Measurements from ENCODE around the gene OR56B1.

Gene OR56B1

GRCh38 chr11:5737091-5737490 is 843 bp downstream of the OR56B1 start:
- DNase-seq (ENCODE audit: low read depth), result no peak

DNA sequence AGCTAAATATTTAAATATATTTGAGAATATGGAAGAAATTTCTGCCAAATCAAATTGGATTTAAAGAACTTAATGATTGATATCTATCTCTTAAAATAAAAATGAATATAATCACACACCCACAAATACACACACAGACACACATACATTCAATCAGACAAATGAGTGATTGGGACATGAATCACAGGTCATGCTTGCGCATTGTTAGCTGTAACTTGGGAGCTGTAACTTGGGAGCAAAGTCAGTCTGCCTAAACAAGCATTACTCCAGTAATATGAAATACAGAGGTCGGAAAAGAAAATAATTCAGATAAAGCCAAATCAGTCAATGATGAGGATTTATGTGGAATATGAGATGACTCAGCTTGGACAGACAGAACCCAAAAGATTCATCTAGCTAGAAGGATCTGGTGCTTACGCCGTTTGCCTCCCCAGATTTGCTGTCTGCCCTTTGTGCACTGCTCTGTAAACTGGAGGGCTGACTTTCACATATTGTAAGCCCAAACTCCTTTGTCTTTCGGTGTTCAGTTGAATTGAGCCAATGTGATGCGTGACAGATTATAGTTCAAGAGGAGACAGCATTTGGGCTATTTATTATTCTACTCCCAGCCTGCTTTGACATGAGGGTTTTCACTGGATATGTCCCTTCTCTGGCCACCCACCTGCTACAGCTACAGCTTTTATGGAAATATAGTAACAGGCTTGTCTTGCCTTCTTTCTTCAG is 1.6 kb downstream of the OR56B1 start:
- DNase-seq (ENCODE audit: low read depth), result no peak

DNA sequence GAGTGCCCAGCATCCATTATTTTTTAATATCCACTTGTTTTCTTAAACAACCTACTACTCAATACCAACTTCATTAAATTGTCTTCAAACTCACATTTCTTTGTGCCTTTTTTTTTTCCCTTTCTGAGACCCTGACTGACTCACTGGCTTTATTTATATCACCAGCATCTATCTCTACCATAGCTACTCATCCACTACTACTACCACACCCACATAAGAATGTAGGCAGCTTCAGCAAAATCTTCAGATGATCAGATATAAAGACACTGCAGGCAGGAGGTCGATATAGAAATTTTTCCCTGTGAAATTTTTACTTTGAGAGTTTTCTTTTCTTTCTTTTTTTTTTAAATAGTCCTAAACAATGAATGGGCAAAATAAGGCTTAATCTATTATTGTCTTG is 2.2 kb downstream of the OR56B1 start:
- no peak for DNase-seq (ENCODE audit: low read depth)

- no peak for DNase-seq (ENCODE audit: low read depth)
Measured at GRCh38 chr11:5746614-5747013, 10.4 kb downstream of the OR56B1 start.

DNA sequence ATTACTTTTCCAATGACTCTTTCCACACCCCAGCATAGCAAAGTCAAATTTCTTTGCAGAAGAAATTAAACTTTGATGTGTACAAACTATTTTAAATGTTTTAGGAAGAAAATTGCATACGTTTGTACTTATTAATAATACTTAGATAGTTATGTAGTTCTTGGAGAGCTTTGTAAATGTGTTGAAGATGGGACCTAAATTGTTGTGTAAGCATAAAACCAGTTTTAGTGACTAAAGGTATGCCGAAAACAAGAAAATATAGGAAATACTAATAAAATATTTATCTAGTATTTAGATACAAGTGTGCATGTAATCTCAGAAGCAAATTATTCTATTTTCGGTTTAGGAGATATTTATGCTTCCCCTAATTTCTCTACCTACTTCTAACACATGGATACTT is 13.6 kb downstream of the OR56B1 start:
- no peak for DNase-seq (ENCODE audit: low read depth)

DNA sequence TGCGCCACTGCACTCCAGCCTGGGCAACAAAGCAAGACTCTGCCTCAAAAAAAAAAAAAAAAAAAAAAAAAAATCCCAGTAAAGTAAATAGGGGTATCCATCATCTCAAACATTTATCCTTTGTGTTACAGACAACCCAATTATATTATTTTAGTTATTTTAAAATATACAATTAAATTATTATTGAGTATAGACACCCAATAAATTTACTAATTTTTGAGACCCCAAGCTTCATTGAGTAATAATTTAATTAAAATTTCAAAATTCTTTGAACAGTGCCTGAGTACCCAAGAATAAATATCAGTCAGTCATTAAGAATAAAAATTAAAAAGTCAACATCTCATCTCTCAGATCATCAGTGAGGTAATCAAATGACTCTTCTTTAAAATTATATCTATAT is 17.7 kb downstream of the OR56B1 start, which contains the start of gene OR52N4:
Gene OR52N4, plus strand, starts transcription at position 301 of the 400 bp plus-strand sequence. CDS start 498 bp downstream, outside the sequence.
- DNase-seq (ENCODE audit: low read depth), result no peak

- no peak for DNase-seq (ENCODE audit: low read depth)
Measured at GRCh38 chr11:5767056-5767455, 30.8 kb downstream of the OR56B1 start.

GRCh38 chr11:5783255-5783654 is 47.0 kb downstream of the OR56B1 start, which contains the start of gene OR52N5:
Gene OR52N5, minus strand, starts transcription at chr11:5783355. Its CDS starts 4,721 bp downstream, at chr11:5778634.
- DNase-seq (ENCODE audit: low read depth), result no peak
